ENCODE measurements around the gene ANO7.

The ANO7 gene

DNA sequence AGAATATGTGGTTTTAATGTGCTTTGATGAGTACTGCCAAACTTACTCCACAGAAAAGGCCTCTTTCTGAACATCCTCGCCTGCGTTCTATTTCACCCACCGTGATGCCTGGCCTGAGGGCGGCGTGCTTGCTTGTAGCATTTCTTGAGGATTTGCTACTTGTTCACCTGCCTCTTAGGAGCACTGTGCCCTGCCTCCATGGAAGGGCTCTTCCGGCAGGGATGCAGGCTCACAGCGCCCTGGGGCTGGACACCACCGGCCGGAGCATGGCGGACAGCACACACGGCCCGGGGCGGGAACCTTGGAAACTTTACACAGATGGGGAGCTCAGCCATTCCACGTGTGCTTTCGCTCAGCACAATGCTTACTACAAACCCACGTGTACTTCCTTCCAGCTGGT is 37.1 kb downstream of the ANO7 start:
- in situ Hi-C loops (cut with MboI; ENCODE audit: low sequenced_read_pairs), result no loop called here

GRCh38 chr2:241225983-241226382 is 37.5 kb downstream of the ANO7 start:
- in situ Hi-C loops (cut with MboI; ENCODE audit: low sequenced_read_pairs), result no loop called here

DNA sequence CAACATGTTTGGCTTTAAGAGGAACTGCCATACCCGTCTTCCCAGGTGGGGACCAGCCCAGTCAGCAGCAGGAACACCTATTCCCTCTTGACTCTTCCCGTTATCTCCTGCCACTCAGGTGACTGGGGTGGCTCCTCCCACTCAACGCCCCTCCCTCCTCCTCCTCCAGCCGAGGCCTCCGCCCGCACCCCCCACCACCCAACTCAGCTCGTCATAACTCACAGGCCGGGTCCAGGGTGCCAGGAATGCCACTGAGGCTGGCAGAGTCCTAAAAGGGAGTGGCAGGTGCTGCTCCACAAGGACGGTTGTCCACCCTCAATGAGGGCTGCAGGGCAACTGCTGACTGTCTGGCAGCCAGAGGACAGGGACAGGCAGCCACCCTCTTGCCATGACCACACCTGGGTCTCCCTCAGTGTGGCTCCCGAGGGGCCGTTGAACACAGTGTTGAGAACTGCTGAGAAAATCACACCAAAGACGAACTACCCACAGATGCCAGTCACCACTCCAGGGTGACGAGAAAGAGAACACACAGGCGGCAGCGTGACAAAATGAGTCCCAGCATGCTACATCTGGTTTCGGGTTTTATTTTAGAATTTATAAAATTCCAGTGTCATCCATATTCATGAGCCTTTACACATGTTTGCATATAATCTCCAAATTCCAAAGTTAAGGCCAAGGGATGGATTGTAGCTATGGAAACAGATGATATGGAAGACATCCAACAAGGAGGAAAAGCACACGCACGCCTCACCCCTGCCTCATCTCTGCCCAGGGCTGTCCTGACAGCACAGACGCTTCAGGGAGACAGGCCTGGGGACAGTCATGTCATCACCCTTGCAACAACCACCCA is 38.5 kb downstream of the ANO7 start:
- in situ Hi-C loops (cut with MboI; ENCODE audit: low sequenced_read_pairs), result no loop called here

DNA sequence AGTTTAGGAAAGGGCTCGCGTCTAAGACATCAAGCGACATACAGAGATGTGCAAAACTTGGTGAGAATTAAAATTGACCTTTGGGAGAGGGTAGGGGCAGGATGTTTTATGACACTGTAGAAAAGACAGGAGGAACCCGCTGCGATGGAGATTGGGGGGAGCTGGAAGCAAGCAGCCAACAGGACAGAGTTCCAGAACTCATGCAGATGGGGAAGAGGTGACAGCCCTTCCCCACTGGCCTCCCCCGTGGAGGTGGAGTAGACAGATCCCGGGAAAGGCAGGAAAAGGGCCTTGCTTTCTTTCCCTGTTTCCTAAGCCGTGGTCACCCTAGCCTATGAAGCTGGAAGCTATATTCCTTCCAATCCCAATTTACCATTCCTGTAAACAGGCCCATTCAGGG is 39.1 kb downstream of the ANO7 start:
- in situ Hi-C loops (cut with MboI; ENCODE audit: low sequenced_read_pairs), result no loop called here

DNA sequence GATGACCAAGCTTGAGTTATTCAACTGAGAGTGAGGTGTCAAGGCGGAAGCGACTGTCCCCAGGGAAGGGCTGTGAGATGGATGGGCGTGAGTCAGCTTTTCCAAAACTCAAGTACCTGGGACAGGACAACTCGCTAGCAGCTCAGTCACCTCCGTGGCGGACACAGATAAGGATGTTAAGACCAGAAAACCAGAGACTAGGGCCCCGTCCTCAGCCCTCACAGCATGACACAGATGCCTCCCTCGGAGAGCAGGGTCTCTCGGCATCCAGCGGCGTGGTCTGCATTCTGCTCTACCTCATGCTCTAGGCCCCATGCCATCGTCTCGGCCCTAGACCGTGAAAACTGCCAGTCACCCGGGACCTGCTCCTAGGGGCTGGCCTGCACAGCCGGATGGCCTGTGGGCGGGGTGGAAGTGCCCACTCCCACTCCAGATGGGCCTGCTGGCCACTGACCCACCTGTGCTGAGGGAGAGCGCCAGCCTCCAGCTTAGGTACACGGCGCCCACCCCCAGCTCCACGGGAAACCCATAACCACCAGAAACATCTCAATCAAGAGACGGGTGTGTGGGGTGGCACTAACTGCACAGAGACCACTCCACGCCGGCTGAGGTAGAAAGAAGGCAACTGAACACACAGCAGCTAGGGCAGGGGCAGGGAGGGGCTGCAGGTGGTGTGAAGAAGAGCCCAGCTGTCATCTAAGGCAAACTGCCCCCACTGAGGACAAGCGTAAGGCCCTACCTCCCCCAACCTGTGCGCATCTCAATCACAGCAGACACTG is 39.8 kb downstream of the ANO7 start:
- in situ Hi-C loops (cut with MboI; ENCODE audit: low sequenced_read_pairs), result no loop called here

DNA sequence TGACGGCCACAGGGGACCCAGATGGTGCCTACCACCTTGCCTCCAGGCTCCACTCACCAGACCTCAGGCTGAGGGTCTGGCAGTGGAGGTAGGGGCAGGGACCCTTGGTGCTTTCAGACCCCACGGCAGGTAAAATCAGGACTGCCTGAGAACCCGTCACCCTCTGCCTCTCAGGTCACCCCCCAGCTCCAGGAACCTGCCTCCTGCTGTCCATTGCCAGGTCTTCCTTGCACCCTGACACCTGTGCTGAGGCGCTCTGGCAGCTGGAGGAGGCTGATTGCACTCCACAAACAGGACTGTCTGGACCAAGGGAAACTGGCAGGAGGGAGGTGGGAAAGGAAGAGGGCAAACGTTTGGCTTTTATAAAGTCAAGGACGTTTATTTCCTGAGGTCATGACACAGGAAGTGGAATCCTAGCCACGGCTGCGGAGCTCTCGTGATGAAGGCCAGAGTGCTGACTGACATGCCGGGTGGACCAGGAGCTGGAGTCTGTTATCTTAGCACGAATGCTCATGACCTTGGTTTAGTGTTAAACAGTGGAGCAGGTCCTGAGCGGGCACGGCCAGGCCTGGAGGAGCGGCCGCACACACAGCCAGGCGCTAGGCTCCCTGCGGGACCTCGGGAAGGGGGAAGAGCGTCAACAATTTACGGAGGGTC is 40.5 kb downstream of the ANO7 start:
- in situ Hi-C loops (cut with MboI; ENCODE audit: low sequenced_read_pairs), result no loop called here

- in situ Hi-C loops (cut with MboI; ENCODE audit: low sequenced_read_pairs), result no loop called here
Observed at GRCh38 chr2:241229563-241230401, 41.3 kb downstream of the ANO7 start.

DNA sequence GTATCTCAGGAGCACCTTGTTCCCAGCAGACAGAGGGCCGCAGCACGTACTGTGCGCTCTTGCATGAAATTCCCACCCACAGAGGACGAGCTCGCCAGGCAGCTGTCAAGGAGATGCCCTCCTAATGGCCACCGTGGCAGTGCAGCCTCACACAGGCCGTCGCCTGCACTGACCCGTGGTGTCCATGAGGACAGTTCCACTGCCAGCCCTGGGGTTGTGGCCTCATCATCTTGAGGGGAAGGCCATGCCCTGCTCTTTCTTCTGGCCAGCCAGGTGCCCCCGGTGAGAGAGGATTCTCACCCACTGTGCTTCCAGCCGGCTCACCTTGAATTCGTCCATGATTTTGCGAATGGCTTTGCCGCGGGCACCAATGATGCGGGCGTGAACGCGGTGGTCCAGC is 42.0 kb downstream of the ANO7 start:
- in situ Hi-C loops (cut with MboI; ENCODE audit: low sequenced_read_pairs), result no loop called here

GRCh38 chr2:241232736-241233575 is 44.5 kb downstream of the ANO7 start:
- in situ Hi-C loops (cut with MboI; ENCODE audit: low sequenced_read_pairs), result no loop called here

DNA sequence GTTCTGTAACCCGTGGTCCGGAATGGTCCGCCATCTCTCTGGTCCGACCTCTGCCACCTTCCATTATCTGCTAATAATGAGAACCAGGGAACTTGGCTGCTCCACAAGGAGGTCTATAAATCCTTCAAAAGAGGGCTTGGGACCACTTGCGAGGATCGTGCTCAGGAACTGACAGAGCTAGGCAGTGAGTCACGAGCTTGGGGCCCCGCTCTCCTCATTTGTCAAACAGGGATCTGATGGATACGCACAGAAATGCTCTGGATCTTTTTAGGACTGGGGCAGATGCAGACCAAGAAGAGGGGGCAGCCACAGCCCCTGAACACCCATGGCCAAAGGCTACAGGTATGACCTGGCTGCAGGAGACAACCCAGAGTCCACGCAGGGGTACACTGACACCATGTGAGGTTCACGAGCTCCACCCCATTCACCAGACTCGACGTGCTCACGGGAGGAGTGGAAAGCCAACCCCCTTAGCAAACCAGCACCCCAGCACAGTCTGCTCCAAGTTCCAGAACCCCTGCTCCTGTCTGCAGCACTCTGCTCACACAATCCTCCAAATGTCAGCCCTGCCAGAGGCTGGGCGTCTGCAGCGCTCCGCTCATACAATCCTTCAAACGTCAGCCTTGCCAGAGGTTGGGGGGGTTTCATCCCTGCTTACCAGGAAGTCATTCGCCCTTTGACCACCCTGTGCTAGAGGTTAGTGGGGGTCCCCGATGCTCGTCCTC is 45.8 kb downstream of the ANO7 start:
- in situ Hi-C loops (cut with MboI; ENCODE audit: low sequenced_read_pairs), result no loop called here

- in situ Hi-C loops (cut with MboI; ENCODE audit: low sequenced_read_pairs), result no loop called here
Observed at GRCh38 chr2:241234962-241235740, 46.7 kb downstream of the ANO7 start.

DNA sequence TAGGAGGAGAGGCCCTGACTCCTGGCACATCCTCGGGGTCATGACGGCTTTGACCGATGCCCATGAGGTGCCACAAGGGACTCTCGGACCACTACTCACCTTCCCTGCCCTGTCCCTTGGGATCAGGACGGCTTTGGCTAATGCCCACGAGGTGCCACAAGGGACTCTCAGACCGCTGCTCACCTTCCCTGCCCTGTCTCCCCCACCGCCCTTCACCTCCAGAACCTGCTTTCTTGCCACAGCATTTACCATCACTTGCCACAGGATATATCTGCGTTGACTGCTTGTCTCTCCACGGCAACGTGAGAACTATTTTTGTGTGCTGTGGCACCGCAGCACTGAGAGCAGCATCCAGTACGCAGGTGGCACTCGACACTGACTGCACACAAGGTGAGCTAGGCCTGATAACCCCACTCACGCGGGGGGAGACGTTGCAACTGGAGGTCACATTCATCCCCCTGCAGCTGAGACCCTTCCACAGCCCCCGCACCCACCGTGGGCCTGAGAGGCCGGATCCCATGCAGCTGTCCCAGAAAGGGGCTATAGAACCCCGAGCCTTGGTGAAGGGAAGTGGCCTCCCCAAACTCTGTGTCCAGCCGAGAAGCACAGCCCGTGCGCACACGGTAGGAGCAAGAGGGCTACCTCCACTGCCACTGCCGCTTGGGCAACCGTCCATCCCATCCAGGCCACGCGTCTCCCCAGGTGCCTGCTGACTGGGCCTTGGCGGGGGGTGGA is 47.5 kb downstream of the ANO7 start:
- in situ Hi-C loops (cut with MboI; ENCODE audit: low sequenced_read_pairs), result no loop called here

DNA sequence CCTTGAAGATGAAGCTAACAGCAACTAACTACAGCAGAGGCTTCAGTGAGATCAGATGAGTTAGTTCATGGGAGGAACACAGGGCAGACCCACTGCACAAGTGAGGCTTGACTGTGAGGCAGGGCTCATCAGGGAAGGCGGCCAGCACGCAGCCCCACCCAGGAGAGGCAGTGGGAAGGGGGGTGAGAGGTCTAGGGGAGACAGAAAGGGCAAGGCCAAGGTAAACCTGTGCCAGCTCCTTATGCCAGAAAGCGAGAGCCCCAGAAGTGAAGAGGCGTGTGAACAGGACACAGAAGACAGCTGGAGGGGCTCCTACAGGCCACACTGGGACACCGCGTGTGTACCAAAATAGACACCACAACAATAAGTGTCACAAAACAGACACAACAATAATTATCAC is 48.6 kb downstream of the ANO7 start:
- in situ Hi-C loops (cut with MboI; ENCODE audit: low sequenced_read_pairs), result no loop called here

- in situ Hi-C loops (cut with MboI; ENCODE audit: low sequenced_read_pairs), result no loop called here
Observed at GRCh38 chr2:241237949-241238371, 49.5 kb downstream of the ANO7 start.

DNA sequence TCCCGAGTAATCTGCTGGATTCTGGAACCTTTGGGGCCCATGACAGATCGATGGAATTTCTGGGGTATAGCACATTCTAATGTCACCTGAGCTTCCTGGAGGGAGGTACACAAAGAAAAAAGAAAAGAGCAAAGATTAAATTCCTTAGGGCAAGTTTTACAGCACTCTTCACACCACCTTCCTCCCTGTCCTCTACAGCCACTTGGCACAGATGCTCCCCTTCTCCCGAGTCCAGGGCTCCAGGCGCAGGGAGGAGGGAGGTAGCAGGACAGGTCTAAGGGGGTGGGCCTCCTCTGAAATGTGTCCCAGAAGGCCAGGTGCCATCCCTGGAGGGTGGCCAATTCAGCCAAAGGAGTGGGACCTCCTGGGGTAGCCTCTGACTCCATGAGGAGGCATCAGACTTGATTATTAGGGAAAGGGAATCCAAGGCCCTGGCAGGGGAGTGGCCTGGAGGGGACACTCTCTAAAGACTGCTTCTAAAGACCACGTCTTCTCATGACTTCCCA is 50.3 kb downstream of the ANO7 start:
- in situ Hi-C loops (cut with MboI; ENCODE audit: low sequenced_read_pairs), result no loop called here

DNA sequence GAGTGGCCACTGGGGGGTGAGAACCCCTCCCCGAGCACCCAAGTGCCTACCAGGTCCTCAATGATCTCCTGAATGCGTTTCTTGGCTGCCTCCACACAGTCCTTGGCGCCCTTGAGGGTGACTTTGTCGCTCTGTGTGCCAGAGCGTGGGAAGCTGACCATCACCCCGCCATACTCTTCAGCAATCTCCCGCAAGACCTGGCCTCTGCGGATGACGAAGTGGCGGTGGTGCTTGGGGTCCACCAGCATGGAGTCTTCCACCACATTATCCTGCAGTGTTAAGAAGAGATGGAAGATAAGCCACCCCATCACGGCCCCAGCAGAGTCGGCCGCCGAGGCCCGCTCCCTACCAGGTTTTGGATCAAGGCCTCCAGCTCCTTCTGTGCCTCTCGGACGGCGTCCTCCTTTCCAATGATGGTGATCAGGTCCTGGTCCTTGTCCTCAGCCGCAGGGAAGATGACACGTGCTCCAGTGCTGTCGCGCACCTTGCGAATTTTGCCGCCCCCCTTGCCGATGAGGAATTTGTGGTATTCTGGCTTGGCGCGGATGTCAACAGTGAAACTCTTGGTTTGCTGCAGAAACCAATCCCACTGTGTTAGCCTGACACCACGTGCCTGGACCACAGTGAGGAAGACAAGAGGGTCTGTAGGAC is 51.2 kb downstream of the ANO7 start:
- in situ Hi-C loops (cut with MboI; ENCODE audit: low sequenced_read_pairs), result no loop called here

Measured in HL-60/S4 treated with phorbol 12-myristate 13-acetate at 8.2 ng/mL for 4 days and 3 days (cell line).